ENCODE data around the gene ZNF189.

The ZNF189 gene

DNA sequence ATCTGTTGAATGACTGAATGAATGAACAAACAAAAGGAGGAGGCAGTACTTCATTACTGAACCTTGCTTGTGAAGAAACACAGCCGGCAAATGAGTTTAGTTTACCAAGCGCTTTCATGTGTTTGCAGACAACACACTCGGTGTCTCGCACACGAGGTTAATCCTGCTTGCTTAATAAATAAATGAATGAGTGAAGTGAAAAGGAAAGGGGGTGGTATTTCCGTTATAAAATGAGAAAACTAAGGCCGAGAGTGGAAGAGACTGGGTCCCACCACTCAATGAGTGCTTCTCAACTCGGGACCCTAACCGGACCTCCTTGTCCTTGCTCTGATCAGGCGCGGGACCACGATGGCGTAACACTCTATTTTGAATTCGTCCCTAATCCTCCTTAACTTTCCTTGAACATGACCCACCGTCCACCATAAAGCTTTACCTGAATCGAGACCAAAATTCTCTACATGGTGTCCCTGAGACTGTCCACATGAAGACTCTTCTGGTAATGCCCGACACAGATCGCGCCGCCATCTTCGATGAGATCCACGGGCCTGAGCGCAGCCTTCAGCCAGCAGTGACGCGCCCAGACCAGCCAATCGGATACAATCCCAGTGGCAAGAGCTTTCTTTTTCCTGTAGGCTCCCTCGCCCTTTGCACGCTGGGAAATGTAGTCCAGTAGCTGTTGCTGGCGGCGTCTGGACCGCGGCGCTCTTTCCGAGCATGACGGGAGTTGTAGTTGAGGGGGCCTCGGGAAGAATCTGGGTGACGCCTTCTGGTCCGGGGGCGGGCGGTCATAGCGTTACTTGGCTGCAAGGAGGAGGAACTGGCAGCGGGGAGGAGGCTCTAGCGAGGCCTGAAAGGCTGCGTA, at the start of gene ZNF189, which contains the start of gene MRPL50:
Gene ZNF189, plus strand, starts transcription at position 784 of the 862 bp plus-strand sequence. CDS start 306 bp downstream, outside the sequence.
Gene MRPL50, minus strand, starts transcription at position 551 of the 862 bp plus-strand sequence. Its CDS starts 26 bp downstream, at position 525.
- TF ChIP-seq GATA3 (IDR thresholded peaks at IDR 0.05; ENCODE audit: low read depth, low read length) (no peak), GATA2 (IDR thresholded peaks at IDR 0.05; ENCODE audit: low read depth, low read length) (no peak)

DNA sequence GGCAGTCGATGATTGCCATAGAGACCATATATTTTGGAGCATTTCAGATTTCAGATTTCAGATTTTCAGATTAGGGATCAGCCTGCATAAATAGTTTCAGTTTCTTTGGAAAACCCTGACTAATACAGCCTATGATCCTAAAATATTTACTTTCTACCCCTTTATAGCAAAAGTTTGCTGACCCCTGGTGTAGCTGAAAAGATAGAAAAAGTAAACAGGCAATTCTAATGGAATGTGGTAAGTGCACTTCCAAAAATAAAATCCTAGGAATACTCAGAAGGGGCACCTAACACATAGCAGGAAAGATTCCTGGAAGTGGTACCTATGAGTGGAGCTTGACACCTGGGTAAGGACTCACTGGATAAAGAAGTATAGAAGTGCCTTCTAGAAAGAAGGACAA, 48.4 kb upstream of the ZNF189 start:
- TF ChIP-seq GATA3 (IDR thresholded peaks at IDR 0.05; ENCODE audit: low read depth, low read length) (no peak), GATA2 (IDR thresholded peaks at IDR 0.05; ENCODE audit: low read depth, low read length) (no peak)

DNA sequence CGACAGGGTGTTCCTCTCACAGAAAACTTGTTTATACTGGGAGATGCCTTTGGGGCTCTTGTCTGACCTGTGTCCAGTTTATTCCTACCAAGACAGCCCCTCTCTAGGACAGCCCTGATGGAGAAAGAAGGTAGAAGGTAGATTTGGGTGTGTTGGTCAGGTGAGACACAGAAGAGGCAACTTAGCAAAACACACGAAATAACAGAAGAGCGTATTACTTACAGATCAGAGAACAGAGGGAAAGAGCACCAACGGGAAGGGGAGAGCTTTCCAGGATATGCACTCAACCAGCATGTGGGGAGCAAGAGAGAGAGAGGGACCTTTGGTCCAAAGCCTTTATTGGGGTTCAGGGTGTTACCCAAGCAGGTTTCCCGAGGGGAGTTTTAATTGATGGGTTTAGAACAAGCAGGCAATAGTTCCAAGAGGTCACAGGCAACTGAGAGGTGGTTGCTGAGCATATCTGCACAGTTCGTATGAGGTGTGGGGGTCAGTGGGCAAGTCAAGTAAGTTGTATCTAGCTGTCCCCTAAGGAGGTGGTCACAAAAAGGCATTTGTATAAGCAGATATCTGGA, 45.7 kb upstream of the ZNF189 start:
- TF ChIP-seq GATA3 (IDR thresholded peaks at IDR 0.05; ENCODE audit: low read depth, low read length): no peak
- no peak for TF ChIP-seq GATA2 (IDR thresholded peaks at IDR 0.05; ENCODE audit: low read depth, low read length)

- TF ChIP-seq GATA2 (IDR thresholded peaks at IDR 0.05; ENCODE audit: low read depth, low read length) (no peak), GATA3 (IDR thresholded peaks at IDR 0.05; ENCODE audit: low read depth, low read length) (no peak)
Measured at GRCh38 chr9:101353683-101354082, 45.0 kb upstream of the ZNF189 start.

DNA sequence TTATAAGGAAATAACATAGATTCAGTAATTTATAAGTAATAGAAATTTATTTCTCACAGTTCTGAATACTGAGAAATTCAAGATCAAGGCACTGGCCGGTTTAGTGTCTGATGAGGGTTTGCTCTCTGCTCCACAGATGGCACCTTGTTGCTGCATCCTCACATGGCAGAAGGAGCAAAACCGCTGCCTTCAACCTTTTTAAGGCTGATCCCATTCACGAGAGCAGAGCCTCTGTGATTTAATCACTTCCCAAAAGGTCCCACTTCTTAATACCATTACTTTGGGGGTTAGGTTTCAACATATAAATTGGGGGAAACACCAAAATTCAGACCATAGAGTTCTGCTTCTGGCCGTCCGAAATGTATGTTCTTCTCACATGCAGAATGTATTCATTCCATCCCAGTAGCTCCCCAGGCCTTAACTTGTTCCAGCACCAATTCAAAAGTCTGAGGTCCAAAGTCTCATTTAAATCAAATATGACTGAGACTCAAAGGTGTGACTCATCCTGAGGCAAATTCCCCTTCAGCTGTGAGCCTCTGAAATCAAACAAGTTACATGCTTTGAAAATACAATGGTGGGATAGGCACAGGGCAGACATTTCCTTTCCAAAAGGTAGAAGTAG, 44.4 kb upstream of the ZNF189 start:
- no peak for TF ChIP-seq GATA3 (IDR thresholded peaks at IDR 0.05; ENCODE audit: low read depth, low read length)
- no peak for TF ChIP-seq GATA2 (IDR thresholded peaks at IDR 0.05; ENCODE audit: low read depth, low read length)

DNA sequence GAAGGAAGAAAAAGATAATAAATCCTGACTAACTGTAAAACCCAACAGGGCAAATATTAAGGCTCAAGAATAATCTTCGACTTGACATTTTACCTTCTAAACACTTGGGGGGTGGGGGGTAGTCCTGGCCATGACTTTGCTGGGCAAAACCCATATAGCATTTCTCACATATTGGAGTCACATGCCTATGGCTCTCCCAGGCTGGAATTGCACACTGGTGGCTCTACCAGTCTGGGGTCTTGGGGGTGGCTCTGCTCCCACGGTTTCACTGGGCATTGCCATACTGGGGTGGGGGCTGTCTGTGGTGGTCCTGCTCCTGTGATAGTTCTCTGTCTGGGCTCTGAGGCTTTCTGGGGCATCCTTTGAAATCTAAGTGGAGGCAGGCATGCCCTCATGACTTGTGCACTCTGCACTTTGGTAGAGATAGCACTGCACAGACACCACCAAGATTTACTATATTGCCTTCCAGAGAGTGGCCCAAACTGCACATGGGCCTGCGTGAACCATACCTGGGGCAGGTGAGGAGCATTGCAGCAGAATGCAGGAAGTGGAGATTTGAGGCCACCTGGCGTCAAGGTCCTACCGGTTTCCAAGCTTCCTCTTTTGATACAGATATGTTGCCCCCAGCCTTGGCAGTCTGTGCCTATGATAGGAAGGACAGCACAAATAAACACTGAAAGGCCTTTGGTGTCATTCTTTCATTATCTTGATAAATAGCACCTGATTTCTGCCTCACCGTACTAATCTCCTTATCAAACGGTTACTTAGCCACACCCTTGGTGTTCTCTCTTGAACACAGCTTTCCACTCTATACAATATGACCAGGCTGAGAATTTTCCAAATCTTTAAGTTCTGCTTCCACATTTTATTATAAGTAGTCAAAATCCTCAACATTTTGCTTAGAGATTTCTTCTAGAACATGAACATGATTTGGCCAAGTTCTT, 43.6 kb upstream of the ZNF189 start:
- TF ChIP-seq GATA2 (IDR thresholded peaks at IDR 0.05; ENCODE audit: low read depth, low read length) (no peak), GATA3 (IDR thresholded peaks at IDR 0.05; ENCODE audit: low read depth, low read length) (no peak)

DNA sequence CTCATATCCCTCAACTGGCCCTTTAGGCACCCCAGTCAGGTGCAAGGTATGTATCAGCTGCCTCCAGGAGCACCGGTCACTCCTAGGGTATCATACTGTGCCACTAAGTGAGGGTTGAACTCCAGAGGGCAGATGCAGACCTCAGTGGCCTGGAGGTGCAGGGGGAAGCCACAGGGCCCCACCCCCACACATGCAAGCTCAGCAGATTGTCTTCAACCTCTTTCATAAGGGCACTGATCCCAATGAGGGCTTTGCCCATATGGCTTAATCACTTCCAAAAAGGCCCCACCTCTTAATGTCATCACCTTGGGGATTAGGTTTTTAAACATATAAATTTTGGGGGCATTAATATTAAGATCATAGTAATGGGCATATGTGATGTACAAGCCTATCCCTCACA, 42.0 kb upstream of the ZNF189 start:
- TF ChIP-seq GATA3 (IDR thresholded peaks at IDR 0.05; ENCODE audit: low read depth, low read length) (no peak), GATA2 (IDR thresholded peaks at IDR 0.05; ENCODE audit: low read depth, low read length) (no peak)

- TF ChIP-seq GATA2 (IDR thresholded peaks at IDR 0.05; ENCODE audit: low read depth, low read length): no peak
- no peak for TF ChIP-seq GATA3 (IDR thresholded peaks at IDR 0.05; ENCODE audit: low read depth, low read length)
Measured at GRCh38 chr9:101359679-101360078, 39.0 kb upstream of the ZNF189 start.

DNA sequence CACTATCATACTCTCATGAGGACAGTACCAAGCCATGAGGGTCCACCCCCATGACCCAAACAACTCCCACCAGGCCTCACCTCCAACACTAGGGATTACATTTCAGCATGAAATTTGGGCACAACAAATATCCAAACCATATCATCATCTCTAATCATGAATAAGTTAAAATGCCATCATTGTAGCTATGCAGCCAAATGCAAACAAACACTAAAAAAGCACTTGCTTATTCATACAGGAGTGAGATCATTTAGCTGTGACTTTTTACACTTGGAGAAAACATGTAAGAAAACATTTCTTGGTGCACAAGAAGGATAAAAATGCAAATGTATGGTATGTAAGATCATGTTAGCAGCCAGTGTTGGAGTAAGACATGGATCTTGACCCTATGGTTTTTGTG, 38.0 kb upstream of the ZNF189 start:
- TF ChIP-seq GATA3 (IDR thresholded peaks at IDR 0.05; ENCODE audit: low read depth, low read length): no peak
- no peak for TF ChIP-seq GATA2 (IDR thresholded peaks at IDR 0.05; ENCODE audit: low read depth, low read length)

DNA sequence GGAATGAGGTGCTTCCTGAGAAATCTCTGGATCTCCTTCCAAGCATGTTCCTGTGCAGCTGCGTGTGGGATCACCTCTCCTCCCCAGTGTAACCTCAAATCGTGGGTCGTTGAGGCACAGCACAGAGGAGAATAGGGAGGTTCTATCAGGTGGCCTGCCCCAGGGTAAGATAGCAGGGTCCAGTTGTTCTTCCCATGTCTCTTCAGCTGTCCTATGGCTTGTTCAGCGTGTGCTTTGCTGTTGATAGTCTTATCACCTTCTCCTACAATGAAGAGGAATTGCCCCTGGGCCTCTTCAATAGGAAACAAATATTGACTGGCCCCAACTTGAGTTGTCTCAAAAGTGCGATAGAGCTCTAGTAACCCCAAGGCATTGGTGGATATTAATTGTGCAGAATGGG, 36.2 kb upstream of the ZNF189 start:
- TF ChIP-seq GATA2 (IDR thresholded peaks at IDR 0.05; ENCODE audit: low read depth, low read length) (no peak), GATA3 (IDR thresholded peaks at IDR 0.05; ENCODE audit: low read depth, low read length) (no peak)

DNA sequence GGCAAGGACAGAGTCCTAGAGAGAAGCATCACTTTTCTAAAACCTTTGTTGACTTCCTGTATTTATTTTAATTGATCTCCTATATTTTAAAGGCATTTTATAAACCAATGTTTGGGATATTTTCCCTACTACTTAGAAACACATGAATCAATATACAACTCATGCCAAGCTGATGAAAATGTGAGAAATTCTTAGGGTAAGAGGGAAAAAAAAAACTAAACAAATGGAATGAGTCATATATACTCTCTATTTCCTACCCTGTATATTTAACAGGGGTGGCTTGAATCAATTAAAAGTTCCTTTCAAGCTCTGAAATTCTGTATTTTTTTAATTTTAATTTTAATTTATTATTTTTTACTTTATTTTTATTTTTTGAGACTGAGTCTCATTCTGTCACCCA, 33.5 kb upstream of the ZNF189 start:
- no peak for TF ChIP-seq GATA2 (IDR thresholded peaks at IDR 0.05; ENCODE audit: low read depth, low read length)
- no peak for TF ChIP-seq GATA3 (IDR thresholded peaks at IDR 0.05; ENCODE audit: low read depth, low read length)

GRCh38 chr9:101366038-101366756, 32.5 kb upstream of the ZNF189 start:
- no peak for TF ChIP-seq GATA3 (IDR thresholded peaks at IDR 0.05; ENCODE audit: low read depth, low read length)
- no peak for TF ChIP-seq GATA2 (IDR thresholded peaks at IDR 0.05; ENCODE audit: low read depth, low read length)

- TF ChIP-seq GATA3 (IDR thresholded peaks at IDR 0.05; ENCODE audit: low read depth, low read length) (no peak), GATA2 (IDR thresholded peaks at IDR 0.05; ENCODE audit: low read depth, low read length) (no peak)
Measured at GRCh38 chr9:101367323-101367722, 31.3 kb upstream of the ZNF189 start.
